HFFc6 (cell line): ENCODE results near the gene FBXL5. TPM values are rescaled to one million over a fixed set of nuclear protein-coding genes. Genes with fewer than 3 reads are reported as not detected.
A peak's percentile ranks its signal among the peaks of the same experiment; 100 is the strongest.
"Not testable (repeated sequence)": the region's sequence is repeated elsewhere in the genome, so short reads cannot be mapped to it uniquely, and the experiment has no call there.

Experiments
- DNase-seq: peaks from one replicate; pipeline ENCODE4 v3.0.0-alpha.2; 2018
- H3K27ac Mint-ChIP-seq: 2 replicates; pipeline ENCODE4 v1.8.0; 2020; ENCODE audit warnings: mild to moderate bottlenecking, mixed read lengths
- H3K27me3 Mint-ChIP-seq: 2 replicates; pipeline ENCODE4 v1.8.0; 2021; ENCODE audit warnings: mild to moderate bottlenecking, moderate library complexity, mixed read lengths; ENCODE audit not compliant: insufficient read depth
- H3K36me3 Mint-ChIP-seq: 2 replicates; pipeline ENCODE4 v1.8.0; 2021; ENCODE audit warnings: low read depth, mixed read lengths
- H3K4me1 Mint-ChIP-seq: 2 replicates; pipeline ENCODE4 v1.8.0; 2020; ENCODE audit warnings: low read depth, mixed read lengths
- H3K4me3 Mint-ChIP-seq: 2 replicates; pipeline ENCODE4 v1.8.0; 2020; ENCODE audit warnings: mild to moderate bottlenecking, moderate library complexity, mixed read lengths
- H3K9me3 Mint-ChIP-seq: 2 replicates; pipeline ENCODE4 v1.8.0; 2020; ENCODE audit warnings: mild to moderate bottlenecking, mixed read lengths
- total RNA-seq, 6 experiments: library from RNA; stranded (reverse); fragmentation: NEBNext Ultra II Directional; extraction: Animal tissue kit (Norgen Biotek cat#: 25700); gene quantifications; 2 replicates in 1 of 6; 3 replicates in 5 of 6; pipeline ENCODE4 v1.2.3, GENCODE V29; 2021
- TF ChIP-seq, protein P1 (sequence below): fragments of 200-600 bp; sonication (generic); IDR thresholded peaks from 2 replicates; pipeline ENCODE4 v1.5.0; 2021; ENCODE audit warnings: antibody characterized with exemption, mild to moderate bottlenecking

The FBXL5 gene
- total RNA-seq, 6 experiments from 2014 or later = 35.8 to 40.5 (median 37.2) TPM

DNA sequence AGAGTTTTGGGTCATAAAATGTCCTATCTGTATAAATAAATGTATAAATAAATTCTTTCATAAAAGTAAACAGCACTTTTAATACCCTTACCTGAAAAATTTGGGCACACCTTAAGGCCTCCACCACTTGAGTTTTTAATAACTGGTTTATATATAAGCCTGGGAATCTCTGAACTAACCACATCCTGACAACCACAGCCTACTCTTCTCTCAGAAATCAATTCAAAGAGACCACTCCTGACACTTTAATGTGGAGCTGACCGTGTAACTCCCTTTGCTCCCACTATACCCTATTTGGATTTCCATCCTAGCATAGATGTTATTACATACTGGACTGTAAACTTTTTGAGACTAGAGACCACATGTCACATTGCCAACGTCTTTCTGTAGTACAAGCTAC lies 3.5 kb downstream of the FBXL5 start:
- TF ChIP-seq, protein P1, sequence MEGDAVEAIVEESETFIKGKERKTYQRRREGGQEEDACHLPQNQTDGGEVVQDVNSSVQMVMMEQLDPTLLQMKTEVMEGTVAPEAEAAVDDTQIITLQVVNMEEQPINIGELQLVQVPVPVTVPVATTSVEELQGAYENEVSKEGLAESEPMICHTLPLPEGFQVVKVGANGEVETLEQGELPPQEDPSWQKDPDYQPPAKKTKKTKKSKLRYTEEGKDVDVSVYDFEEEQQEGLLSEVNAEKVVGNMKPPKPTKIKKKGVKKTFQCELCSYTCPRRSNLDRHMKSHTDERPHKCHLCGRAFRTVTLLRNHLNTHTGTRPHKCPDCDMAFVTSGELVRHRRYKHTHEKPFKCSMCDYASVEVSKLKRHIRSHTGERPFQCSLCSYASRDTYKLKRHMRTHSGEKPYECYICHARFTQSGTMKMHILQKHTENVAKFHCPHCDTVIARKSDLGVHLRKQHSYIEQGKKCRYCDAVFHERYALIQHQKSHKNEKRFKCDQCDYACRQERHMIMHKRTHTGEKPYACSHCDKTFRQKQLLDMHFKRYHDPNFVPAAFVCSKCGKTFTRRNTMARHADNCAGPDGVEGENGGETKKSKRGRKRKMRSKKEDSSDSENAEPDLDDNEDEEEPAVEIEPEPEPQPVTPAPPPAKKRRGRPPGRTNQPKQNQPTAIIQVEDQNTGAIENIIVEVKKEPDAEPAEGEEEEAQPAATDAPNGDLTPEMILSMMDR = no peak
- Mint-ChIP-seq H3K27me3 (peaks cover 2% of the 10 kb centered on the region; the same call in 1 of the 2 replicates), H3K9me3 (no peaks in the 10 kb centered on the region), H3K36me3 (peaks cover 5% of the 10 kb centered on the region; the same call in 1 of the 2 replicates), H3K4me3 (peak overlapping the region; percentile 97), H3K4me1 (peaks cover 62% of the 10 kb centered on the region), H3K27ac (peak overlapping the region; percentile 63)
- no peak for DNase-seq

DNA sequence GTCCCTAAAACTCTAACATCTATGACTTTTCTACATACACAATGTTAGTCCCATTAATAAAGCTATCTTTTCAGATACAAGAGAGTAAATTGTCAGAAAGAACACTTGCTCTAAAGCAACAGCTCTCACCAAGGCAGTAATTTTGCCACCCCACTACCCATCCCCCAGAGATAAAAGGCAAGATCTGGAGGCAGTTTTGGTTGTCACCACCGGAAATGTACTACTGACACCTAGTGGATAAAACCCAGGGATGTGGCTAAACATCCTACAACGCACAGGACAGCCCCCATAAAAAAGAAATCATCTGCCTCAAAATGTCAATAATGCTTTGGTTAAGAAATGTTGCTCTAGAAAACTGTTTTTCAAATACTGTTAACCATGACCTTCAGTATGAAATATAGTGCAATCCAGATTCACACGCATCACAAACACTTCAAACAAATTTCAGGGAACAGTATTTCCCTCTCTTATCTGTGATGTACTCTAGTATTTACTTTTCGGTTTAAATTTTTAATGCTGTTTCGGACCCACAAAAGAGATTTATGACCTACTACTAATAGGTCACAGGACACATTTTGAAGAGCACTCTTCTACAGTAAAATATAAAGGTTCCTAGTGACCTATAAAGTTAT lies 5.1 kb downstream of the FBXL5 start:
- Mint-ChIP-seq H3K4me3 (peak overlapping the region; percentile 22; the same call in 1 of the 2 replicates), H3K4me1 (peaks cover 50% of the 10 kb centered on the region), H3K9me3 (no peaks in the 10 kb centered on the region), H3K27me3 (no peaks in the 10 kb centered on the region), H3K36me3 (0 out of 2 replicates have a peak, but pooled peaks cover 5% of the 10 kb centered on the region), H3K27ac (peak overlapping the region; percentile 19; the same call in 1 of the 2 replicates)
- TF ChIP-seq, protein P1 = peak; percentile 85
- peak; percentile 54 for DNase-seq

DNA sequence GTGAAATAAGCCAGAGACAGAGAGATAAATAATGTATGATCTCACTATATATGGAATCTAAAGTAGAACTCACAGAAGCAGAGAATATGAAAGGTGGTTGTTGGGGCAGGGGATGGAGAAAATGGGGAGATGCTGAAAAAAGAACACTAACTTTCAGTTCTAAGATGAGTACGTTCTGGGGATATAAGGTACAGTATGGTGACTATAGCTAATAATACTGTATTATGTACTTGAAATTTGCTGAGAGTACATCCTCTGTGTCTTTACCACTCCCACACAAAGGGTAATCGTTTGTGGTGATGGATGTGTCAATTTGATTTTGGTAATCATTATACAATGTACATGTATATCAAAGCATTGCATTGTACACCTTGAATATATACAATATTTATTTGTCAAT lies 6.6 kb downstream of the FBXL5 start:
- H3K27ac Mint-ChIP-seq = no peak overlapping the region
- TF ChIP-seq, protein P1 = no peak
- no peaks in the 10 kb centered on the region for H3K9me3 Mint-ChIP-seq
- peaks cover 53% of the 10 kb centered on the region for H3K4me1 Mint-ChIP-seq
- 0 out of 2 replicates have a peak, but pooled peaks cover 5% of the 10 kb centered on the region for H3K36me3 Mint-ChIP-seq
- H3K4me3 Mint-ChIP-seq = no peak overlapping the region
- DNase-seq = no peak
- no peaks in the 10 kb centered on the region for H3K27me3 Mint-ChIP-seq

GRCh38 chr4:15638418-15638817 lies 16.7 kb downstream of the FBXL5 start:
- Mint-ChIP-seq H3K4me1 (no peaks in the 10 kb centered on the region), H3K36me3 (peaks cover 14% of the 10 kb centered on the region), H3K27ac (no peak overlapping the region), H3K4me3 (no peak overlapping the region), H3K9me3 (no peaks in the 10 kb centered on the region), H3K27me3 (no peaks in the 10 kb centered on the region)
- TF ChIP-seq, protein P1 = no peak
- DNase-seq = no peak

GRCh38 chr4:15636818-15637217 lies 18.3 kb downstream of the FBXL5 start:
- H3K9me3 Mint-ChIP-seq = no peaks in the 10 kb centered on the region
- peaks cover 3% of the 10 kb centered on the region; the same call in 1 of the 2 replicates for H3K27me3 Mint-ChIP-seq
- no peak overlapping the region for H3K4me3 Mint-ChIP-seq
- no peaks in the 10 kb centered on the region for H3K4me1 Mint-ChIP-seq
- TF ChIP-seq, protein P1 = no peak
- H3K27ac Mint-ChIP-seq = no peak overlapping the region
- DNase-seq = no peak
- peaks cover 30% of the 10 kb centered on the region for H3K36me3 Mint-ChIP-seq

DNA sequence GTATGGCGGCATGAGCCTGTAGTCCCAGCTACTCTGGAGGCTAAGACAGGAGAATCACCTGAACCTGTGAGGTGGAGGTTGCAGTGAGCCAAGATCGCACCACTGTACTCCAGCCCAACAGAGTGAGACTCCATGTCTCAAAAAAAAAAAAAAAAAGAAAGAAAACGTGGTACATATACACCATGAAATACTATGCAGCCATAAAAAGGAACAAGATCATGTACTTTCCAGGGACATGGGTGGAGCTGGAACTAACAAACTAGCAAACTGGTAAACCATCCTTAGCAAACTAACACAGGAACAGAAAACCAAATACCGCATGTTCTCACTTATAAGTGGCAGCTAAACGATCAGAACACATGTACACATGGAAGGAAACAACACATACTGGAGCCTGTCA lies 37.8 kb downstream of the FBXL5 start:
- not testable (repeated sequence) for H3K27me3 Mint-ChIP-seq, DNase-seq, H3K27ac Mint-ChIP-seq, H3K4me3 Mint-ChIP-seq, H3K4me1 Mint-ChIP-seq
- Mint-ChIP-seq H3K9me3 (peaks cover 35% of the 10 kb centered on the region), H3K36me3 (peaks cover 65% of the 10 kb centered on the region)

DNA sequence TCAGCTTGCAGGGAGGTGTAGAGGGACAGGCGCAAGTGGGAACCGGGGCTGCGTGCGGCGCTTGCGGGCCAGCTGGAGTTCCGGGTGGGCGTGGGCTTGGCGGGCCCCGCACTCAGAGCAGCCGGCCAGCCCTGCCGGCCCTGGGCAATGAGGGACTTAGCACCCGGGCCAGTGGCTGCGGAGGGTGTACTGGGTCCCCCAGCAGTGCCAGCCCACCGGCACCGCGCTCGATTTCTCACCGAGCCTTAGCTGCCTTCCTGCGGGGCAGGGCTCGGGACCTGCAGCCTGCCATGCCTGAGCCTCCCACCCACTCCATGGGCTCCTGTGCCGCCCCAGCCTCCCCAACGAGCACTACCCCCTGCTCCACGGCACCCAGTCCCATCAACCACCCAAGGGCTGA lies 40.3 kb downstream of the FBXL5 start:
- not testable (repeated sequence) for H3K4me3 Mint-ChIP-seq, H3K27ac Mint-ChIP-seq, H3K4me1 Mint-ChIP-seq, DNase-seq, H3K27me3 Mint-ChIP-seq
- Mint-ChIP-seq H3K36me3 (peaks cover 40% of the 10 kb centered on the region), H3K9me3 (peaks cover 22% of the 10 kb centered on the region)
